Central memory CD8-positive, alpha-beta T cell (primary cell): ENCODE measurements around the gene PPFIBP1.
"Not testable (repeated sequence)": the region's sequence is repeated elsewhere in the genome, so short reads cannot be mapped to it uniquely, and the experiment has no call there.

Source experiments
- ATAC-seq: fragments of 150-1000 bp; cut with Tn5 transposase; replicated peaks from 2 replicates; pipeline ENCODE4 v1.10.0; 2022; ENCODE audit warnings: mild to moderate bottlenecking, moderate FRiP score, moderate number of reproducible peaks; ENCODE audit not compliant: poor library complexity, severe bottlenecking; ENCODE audit errors: extremely low read depth
- DNase-seq, 2 donors: peaks; one replicate each; pipeline ENCODE4 v3.0.0; 2021; ENCODE audit warnings: low spot score in 2 of 2
- H3K27ac Mint-ChIP-seq: one replicate; pipeline ENCODE4 v1.8.0; 2022; ENCODE audit warnings: low read depth, mild to moderate bottlenecking, moderate library complexity, mixed read lengths
- H3K27me3 Mint-ChIP-seq: one replicate; pipeline ENCODE4 v1.8.0; 2022; ENCODE audit warnings: mixed read lengths
- H3K36me3 Mint-ChIP-seq: one replicate; pipeline ENCODE4 v1.8.0; 2022; ENCODE audit warnings: mild to moderate bottlenecking, moderate library complexity, mixed read lengths; ENCODE audit not compliant: insufficient read depth
- H3K4me1 Mint-ChIP-seq: one replicate; pipeline ENCODE4 v1.8.0; 2022; ENCODE audit warnings: mixed read lengths
- H3K4me3 Mint-ChIP-seq: one replicate; pipeline ENCODE4 v1.8.0; 2022; ENCODE audit warnings: mild to moderate bottlenecking, moderate library complexity, mixed read lengths
- H3K9me3 Mint-ChIP-seq: one replicate; pipeline ENCODE4 v1.8.0; 2022; ENCODE audit warnings: mixed read lengths

The PPFIBP1 gene

DNA sequence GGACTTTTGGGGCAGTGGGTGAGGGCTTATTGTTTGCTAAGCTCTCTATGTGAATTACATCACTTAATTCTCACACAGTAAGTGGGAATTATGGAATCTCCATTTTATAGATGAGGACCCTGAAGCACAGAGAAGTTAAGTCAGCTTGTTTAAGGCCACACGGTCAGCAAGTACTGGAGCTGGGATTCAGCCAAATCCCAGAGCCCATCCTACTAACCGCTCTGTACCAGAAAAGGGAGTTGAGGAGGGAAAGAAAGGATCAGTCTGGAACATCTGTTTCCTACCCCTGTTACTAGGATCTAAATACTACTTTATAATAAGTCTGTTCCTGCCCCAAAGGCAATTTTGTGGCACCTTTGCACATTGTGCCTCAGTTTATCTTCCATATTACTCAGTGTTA is 42.6 kb downstream of the PPFIBP1 start:
- H3K27me3 Mint-ChIP-seq, result peaks cover 54% of the 10 kb centered on the region
- ATAC-seq (no peak), DNase-seq (no peak)
- H3K36me3 Mint-ChIP-seq, result no peaks in the 10 kb centered on the region
- no peak overlapping the region for H3K27ac Mint-ChIP-seq
- H3K4me1 Mint-ChIP-seq, result no peaks in the 10 kb centered on the region
- H3K4me3 Mint-ChIP-seq, result no peak overlapping the region
- no peaks in the 10 kb centered on the region for H3K9me3 Mint-ChIP-seq

DNA sequence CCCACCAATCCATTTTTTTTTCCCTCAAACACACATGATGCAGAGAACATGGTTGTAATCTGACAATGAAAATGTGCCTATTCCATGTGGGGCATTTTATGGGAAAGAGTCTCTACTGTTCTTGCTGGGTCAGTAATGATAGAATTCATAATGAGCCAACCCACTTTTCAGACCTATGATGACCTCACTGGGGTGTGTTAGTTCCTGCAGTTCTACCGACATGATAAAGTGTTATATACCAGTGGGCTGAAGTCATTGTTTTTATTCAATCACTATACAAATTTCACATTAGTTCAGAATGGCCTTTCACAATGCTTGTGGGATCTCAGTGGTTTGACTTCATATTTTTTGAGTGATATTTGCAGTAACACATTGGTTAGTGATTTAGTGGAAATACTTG is 47.5 kb downstream of the PPFIBP1 start:
- no peaks in the 10 kb centered on the region for H3K9me3 Mint-ChIP-seq

GRCh38 chr12:27572486-27573255 is 48.7 kb downstream of the PPFIBP1 start:
- no peak for ATAC-seq
- Mint-ChIP-seq H3K27ac (no peak overlapping the region), H3K4me3 (no peak overlapping the region), H3K27me3 (peaks cover 22% of the 10 kb centered on the region), H3K36me3 (no peaks in the 10 kb centered on the region), H3K4me1 (peaks cover 6% of the 10 kb centered on the region), H3K9me3 (no peaks in the 10 kb centered on the region)
- DNase-seq, result no peak

More for the DNA sequence above, 47.5 kb downstream of the PPFIBP1 start:
- peaks cover 6% of the 10 kb centered on the region for H3K4me1 Mint-ChIP-seq
- DNase-seq (no peak), ATAC-seq (no peak)
- H3K36me3 Mint-ChIP-seq, result no peaks in the 10 kb centered on the region
- H3K4me3 Mint-ChIP-seq, result no peak overlapping the region
- H3K27me3 Mint-ChIP-seq, result peaks cover 31% of the 10 kb centered on the region
- H3K27ac Mint-ChIP-seq, result no peak overlapping the region

DNA sequence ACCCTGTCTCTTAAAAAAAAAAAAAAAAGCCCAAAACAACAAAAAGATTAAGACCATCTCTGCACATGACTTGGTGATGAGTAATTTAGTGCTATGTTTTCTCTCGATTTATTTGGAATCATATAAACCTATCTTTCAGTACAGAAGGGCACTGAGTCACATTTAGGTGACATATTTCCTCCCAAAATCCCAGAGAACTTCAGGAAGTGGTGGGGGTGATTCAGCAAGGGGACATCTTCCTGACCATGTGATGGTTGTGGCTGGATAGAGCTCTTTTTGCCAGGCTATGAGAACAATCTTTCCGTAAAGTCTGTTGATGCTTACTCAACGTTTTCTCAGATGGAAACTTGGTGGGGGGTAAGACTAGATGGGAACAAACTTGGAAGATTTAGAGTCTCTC is 50.0 kb downstream of the PPFIBP1 start:
- H3K9me3 Mint-ChIP-seq, result no peaks in the 10 kb centered on the region
- no peak for DNase-seq
- H3K27me3 Mint-ChIP-seq, result peaks cover 9% of the 10 kb centered on the region
- no peak overlapping the region for H3K4me3 Mint-ChIP-seq
- ATAC-seq, result no peak
- no peaks in the 10 kb centered on the region for H3K36me3 Mint-ChIP-seq
- H3K4me1 Mint-ChIP-seq, result peaks cover 6% of the 10 kb centered on the region
- no peak overlapping the region for H3K27ac Mint-ChIP-seq

DNA sequence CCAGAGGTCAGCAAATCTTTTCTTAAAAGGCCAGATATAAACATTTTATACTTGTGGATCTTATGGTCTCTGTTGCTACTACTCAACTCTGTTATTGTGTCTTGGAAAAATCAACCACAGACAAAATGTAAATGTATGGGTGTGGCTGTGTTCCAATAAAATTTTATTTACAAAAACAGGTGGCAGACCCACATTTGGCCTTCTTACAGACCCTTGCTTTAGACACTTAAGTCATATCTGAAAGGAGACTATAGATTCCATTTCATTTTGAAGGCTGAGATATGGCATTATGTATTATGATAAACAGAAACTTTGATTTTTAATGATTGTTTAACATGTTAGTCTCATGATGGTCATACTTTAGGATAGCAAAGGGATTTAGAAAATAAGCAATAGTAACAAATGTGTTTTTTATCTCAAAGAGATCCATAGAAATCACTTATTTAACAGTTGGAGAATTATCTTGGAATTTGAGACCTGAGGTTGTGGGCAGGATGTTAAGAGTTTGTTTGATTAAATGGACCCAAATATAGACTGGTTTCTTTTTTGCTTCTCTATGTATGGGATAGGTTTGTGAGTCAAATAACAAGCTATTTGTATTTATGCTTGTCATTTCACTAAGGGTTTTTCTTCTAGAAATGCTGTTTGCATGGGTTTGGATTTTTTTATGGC is 51.2 kb downstream of the PPFIBP1 start:
- no peak overlapping the region for H3K4me3 Mint-ChIP-seq
- H3K27ac Mint-ChIP-seq, result no peak overlapping the region
- no peak for DNase-seq
- H3K36me3 Mint-ChIP-seq, result no peaks in the 10 kb centered on the region
- H3K27me3 Mint-ChIP-seq, result no peaks in the 10 kb centered on the region
- H3K9me3 Mint-ChIP-seq, result no peaks in the 10 kb centered on the region
- ATAC-seq, result no peak
- peaks cover 6% of the 10 kb centered on the region for H3K4me1 Mint-ChIP-seq

GRCh38 chr12:27575762-27576118 is 51.7 kb downstream of the PPFIBP1 start:
- Mint-ChIP-seq H3K4me1 (peaks cover 6% of the 10 kb centered on the region), H3K9me3 (no peaks in the 10 kb centered on the region), H3K27ac (no peak overlapping the region)

DNA sequence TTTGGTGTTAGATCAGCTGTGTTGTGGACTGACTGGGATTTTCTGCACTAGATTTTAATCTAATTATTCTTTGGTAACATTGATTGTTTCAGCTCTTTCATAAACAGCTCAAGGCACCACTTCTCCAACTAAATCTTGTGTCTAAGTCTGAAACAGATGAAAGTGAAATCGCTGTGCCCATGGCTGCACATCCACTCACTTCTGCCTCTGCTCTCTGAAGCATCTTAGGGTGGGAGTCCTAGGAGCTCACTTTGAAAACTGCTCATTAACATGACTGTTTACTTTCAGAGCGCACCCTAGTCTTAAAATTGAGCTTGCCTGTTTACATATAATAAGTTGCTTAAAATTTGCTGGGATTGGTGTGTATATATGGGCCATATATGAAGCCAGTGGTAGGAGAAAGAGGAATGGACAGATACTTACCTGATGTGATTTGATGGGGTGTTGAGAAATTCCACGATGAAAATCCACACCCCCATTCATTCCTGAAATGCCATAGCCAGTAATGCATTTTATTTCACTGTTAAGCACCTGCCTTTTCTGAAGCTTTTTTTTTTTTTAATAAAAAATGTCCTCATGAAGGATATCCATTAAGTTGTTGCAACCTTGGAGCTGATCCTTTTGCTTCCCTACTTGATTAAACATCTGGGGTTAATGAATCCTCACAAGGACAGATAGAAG is 52.8 kb downstream of the PPFIBP1 start:
- ATAC-seq (no peak), DNase-seq (no peak)
- H3K9me3 Mint-ChIP-seq, result no peaks in the 10 kb centered on the region
- no peaks in the 10 kb centered on the region for H3K36me3 Mint-ChIP-seq
- H3K27me3 Mint-ChIP-seq, result peaks cover 2% of the 10 kb centered on the region
- H3K4me3 Mint-ChIP-seq, result no peak overlapping the region
- peaks cover 8% of the 10 kb centered on the region for H3K4me1 Mint-ChIP-seq
- no peak overlapping the region for H3K27ac Mint-ChIP-seq

More at GRCh38 chr12:27575762-27576118, 51.7 kb downstream of the PPFIBP1 start:
- ATAC-seq (no peak), DNase-seq (no peak)
- no peak overlapping the region for H3K4me3 Mint-ChIP-seq
- no peaks in the 10 kb centered on the region for H3K36me3 Mint-ChIP-seq
- H3K27me3 Mint-ChIP-seq, result no peaks in the 10 kb centered on the region

GRCh38 chr12:27577688-27578087 is 53.7 kb downstream of the PPFIBP1 start:
- Mint-ChIP-seq H3K4me3 (no peak overlapping the region), H3K4me1 (peaks cover 11% of the 10 kb centered on the region), H3K27me3 (peaks cover 10% of the 10 kb centered on the region), H3K36me3 (no peaks in the 10 kb centered on the region), H3K27ac (no peak overlapping the region), H3K9me3 (no peaks in the 10 kb centered on the region)
- ATAC-seq (no peak), DNase-seq (no peak)

DNA sequence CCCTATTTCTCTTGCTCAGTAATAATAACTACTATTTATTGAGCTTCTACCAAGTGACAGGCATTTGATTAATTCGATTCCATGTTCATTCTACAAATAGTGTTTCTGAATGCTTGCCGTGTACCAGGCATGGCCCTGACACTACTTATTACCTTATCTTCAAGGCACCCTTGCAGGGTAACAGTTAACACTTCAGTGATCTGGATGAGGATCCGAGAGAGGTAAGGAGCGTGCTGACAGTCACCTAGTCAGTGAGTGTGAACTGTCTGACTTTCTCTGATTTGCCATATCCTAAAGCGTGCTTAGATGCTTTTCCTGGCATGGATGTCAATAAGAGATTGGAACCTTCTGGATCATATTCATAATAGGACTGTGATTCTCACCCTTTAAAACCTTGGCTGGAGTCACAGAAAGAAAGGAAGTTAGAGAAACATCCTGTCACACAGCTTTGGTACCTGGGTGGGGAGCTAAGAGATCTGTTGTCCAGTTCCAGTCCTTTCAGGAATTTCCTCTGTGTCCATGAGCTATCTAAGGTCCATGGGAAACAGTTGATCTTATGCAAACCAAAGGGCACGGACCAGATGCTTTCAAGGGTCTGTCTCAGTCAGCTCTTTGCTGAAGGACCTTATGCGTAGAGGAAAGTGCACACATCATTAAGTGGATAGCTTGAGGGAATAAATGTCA is 54.8 kb downstream of the PPFIBP1 start:
- Mint-ChIP-seq H3K4me1 (peaks cover 11% of the 10 kb centered on the region), H3K36me3 (no peaks in the 10 kb centered on the region), H3K27me3 (peaks cover 10% of the 10 kb centered on the region), H3K4me3 (no peak overlapping the region), H3K27ac (no peak overlapping the region), H3K9me3 (no peaks in the 10 kb centered on the region)
- no peak for DNase-seq
- no peak for ATAC-seq

GRCh38 chr12:27580561-27581330 is 56.7 kb downstream of the PPFIBP1 start:
- H3K9me3 Mint-ChIP-seq, result no peaks in the 10 kb centered on the region
- H3K27me3 Mint-ChIP-seq, result peaks cover 17% of the 10 kb centered on the region
- H3K4me3 Mint-ChIP-seq, result no peak overlapping the region
- ATAC-seq (no peak), DNase-seq (no peak)
- H3K36me3 Mint-ChIP-seq, result peaks cover 2% of the 10 kb centered on the region
- H3K4me1 Mint-ChIP-seq, result peaks cover 11% of the 10 kb centered on the region
- H3K27ac Mint-ChIP-seq, result no peak overlapping the region

DNA sequence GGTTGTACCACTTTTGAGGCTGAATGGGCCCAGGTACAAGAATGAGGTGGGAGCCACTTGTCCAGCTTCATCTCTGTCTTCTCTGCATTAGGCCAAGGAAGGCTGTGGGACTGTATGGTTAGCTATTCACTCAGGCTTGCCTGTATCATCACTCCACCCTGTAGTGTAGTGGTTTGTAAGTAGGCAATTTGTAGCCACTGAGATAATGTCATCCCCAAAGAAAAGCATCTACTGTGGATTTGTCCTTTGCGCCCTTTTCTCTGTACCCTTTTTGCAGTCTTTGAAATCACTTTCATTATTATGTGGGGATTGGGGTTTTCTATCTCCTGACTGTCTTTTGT is 57.3 kb downstream of the PPFIBP1 start:
- H3K4me3 Mint-ChIP-seq, H3K27ac Mint-ChIP-seq, H3K36me3 Mint-ChIP-seq, DNase-seq, H3K4me1 Mint-ChIP-seq, ATAC-seq, H3K9me3 Mint-ChIP-seq: not testable (repeated sequence)
- peaks cover 22% of the 10 kb centered on the region for H3K27me3 Mint-ChIP-seq

GRCh38 chr12:27581833-27582232 is 57.8 kb downstream of the PPFIBP1 start:
- ATAC-seq, H3K36me3 Mint-ChIP-seq, H3K4me1 Mint-ChIP-seq, H3K9me3 Mint-ChIP-seq, H3K27ac Mint-ChIP-seq, H3K4me3 Mint-ChIP-seq, DNase-seq: not testable (repeated sequence)
- peaks cover 22% of the 10 kb centered on the region for H3K27me3 Mint-ChIP-seq
